ENCODE results near the gene CABLES2. TPM values are rescaled to one million over a fixed set of nuclear protein-coding genes. Genes with fewer than 3 reads are reported as not detected.

Gene CABLES2
- total RNA-seq, 2 experiments from 2014 or later = 14.8 to 22.5 TPM

DNA sequence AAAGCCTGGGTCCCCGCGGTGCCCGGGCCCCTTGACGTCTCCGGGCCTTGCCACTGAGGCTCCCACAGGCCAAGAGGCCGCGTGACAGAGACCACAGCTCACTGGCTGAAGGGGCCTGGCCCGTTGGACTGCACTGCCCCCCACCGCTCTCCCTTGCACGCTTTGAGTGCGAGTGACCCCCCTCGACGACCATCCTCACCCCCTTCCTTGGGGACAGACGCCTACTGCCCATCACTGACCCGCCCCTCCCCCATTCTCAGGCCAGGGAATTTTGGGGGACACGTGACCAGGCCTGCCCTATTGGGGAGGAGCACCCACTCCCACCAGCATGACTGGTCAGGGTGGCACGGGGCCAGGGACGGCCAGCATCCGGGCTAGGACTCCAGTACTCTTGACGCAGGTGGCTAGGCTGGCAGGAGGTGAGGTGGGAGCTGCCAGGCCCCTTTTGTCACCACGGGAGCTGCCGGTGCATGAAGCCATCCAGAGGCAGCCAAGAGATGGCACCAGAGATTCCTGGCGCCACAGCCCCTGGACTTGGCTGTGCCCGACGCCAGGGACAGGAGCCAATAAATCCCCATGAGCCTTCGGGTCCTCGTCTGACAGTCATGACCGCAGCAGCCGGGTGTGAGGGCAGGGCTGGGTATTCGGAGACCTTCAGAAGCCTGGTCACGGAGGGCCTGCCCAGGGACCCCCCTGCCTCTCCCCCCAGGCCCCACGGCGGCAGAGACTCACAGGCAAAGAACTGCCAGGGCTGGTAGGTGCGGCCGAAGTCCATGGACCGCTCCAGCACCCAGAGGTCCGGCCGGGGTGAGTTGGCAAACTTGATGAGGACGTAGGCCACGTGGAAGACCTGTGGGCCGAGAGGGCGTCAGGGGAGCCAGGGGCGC is 54.4 kb downstream of the CABLES2 start:
- Histone ChIP-seq H3K4me1 (ENCODE audit: insufficient read depth, low read length, poor library complexity, severe bottlenecking) (peaks cover 22% of the 10 kb centered on the region), H3K4me3 (ENCODE audit: low read depth, low read length, poor library complexity, severe bottlenecking) (no peak overlapping the region), H3K9me2 (ENCODE audit: insufficient read depth, low read length) (no peaks in the 10 kb centered on the region), H3K79me2 (ENCODE audit: insufficient read depth, low read depth, low read length) (no peaks in the 10 kb centered on the region), H2AFZ (ENCODE audit: low read length) (no peak overlapping the region), H4K20me1 (ENCODE audit: insufficient read depth, low read length) (no peaks in the 10 kb centered on the region), H3K4me2 (ENCODE audit: low read length) (no peak overlapping the region), H3K36me3 (ENCODE audit: insufficient read depth, low read length) (peaks cover 19% of the 10 kb centered on the region), H3K27ac (ENCODE audit: low read depth, low read length, poor library complexity, severe bottlenecking) (no peak overlapping the region), H3K9me3 (ENCODE audit: low read length) (no peaks in the 10 kb centered on the region)
- ChIA-PET POLR2A (no interaction called here), CTCF (ENCODE audit: unreplicated experiment) (no interaction called here)
- BruUV-seq (replicated peaks) = no TSS peak
- no peak for DNase-seq (ENCODE audit: low spot score)
- TF ChIP-seq EZH2phosphoT487 (IDR thresholded peaks at IDR 0.05; ENCODE audit: borderline replicate concordance, low read depth, low read length) = no peak
- TF ChIP-seq, protein P1, sequence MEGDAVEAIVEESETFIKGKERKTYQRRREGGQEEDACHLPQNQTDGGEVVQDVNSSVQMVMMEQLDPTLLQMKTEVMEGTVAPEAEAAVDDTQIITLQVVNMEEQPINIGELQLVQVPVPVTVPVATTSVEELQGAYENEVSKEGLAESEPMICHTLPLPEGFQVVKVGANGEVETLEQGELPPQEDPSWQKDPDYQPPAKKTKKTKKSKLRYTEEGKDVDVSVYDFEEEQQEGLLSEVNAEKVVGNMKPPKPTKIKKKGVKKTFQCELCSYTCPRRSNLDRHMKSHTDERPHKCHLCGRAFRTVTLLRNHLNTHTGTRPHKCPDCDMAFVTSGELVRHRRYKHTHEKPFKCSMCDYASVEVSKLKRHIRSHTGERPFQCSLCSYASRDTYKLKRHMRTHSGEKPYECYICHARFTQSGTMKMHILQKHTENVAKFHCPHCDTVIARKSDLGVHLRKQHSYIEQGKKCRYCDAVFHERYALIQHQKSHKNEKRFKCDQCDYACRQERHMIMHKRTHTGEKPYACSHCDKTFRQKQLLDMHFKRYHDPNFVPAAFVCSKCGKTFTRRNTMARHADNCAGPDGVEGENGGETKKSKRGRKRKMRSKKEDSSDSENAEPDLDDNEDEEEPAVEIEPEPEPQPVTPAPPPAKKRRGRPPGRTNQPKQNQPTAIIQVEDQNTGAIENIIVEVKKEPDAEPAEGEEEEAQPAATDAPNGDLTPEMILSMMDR (conservative IDR thresholded peaks at IDR 0.05; ENCODE audit: low read length) = no peak
- intact Hi-C loops (cut with micrococcal nuclease; ENCODE audit: unreplicated experiment) = no loop called here

DNA sequence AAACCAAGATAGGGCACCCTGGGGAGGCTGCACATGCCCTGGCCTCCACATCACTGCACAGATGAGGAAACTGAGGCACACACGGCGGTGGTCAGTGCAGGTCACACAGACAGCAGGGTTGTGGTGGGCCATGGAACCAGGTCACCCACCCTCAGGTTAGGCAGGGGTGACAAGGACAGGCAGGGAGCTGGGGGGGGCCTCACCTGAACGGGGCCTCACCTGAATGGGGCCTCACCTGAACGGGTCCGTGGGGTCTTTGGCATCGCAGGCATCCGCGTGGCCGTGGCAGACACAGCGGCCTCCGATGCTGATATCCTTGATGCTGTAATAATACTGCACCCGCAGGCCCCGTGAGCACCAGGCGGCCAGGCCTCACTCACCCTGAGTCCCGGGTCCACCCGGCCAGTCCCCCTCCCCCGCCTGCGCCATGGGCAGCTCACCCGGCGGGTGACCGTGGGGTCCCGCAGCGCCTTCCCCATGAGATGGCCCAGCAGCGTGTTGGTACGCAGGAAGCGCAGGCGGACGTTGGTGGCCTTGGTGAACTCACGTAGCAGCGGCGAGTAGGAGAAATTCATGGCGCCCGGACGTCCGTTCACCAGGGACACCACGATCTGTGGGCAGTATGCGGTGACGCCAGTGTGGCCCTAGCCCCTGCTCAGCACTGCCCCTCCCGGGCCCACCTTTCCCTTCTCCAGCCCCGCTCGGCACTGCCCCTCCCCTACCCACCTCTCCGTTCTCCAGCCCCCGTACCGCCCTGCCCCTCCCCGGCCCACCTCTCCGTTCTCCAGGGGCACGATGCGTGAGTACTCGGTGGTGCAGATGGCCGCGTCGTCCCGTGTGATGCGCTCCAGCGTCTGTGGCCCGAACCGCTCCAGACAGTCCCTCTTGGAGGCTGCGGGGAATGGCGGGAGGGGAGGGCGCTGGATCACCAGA is 55.4 kb downstream of the CABLES2 start:
- no peaks in the 10 kb centered on the region for H3K9me3 ChIP-seq (ENCODE audit: low read length)
- POLR2A ChIA-PET = no interaction called here
- no peak overlapping the region for H2AFZ ChIP-seq (ENCODE audit: low read length)
- H4K20me1 ChIP-seq (ENCODE audit: insufficient read depth, low read length) = no peaks in the 10 kb centered on the region
- BruUV-seq (replicated peaks) = no TSS peak
- peaks cover 19% of the 10 kb centered on the region for H3K36me3 ChIP-seq (ENCODE audit: insufficient read depth, low read length)
- H3K9me2 ChIP-seq (ENCODE audit: insufficient read depth, low read length) = no peaks in the 10 kb centered on the region
- H3K79me2 ChIP-seq (ENCODE audit: insufficient read depth, low read depth, low read length) = no peaks in the 10 kb centered on the region
- intact Hi-C loops (cut with micrococcal nuclease; ENCODE audit: unreplicated experiment) = no loop called here
- TF ChIP-seq EZH2phosphoT487 (IDR thresholded peaks at IDR 0.05; ENCODE audit: borderline replicate concordance, low read depth, low read length) = no peak
- TF ChIP-seq, protein P1 (conservative IDR thresholded peaks at IDR 0.05; ENCODE audit: low read length) = no peak
- H3K27ac ChIP-seq (ENCODE audit: low read depth, low read length, poor library complexity, severe bottlenecking) = no peak overlapping the region
- CTCF ChIA-PET (ENCODE audit: unreplicated experiment) = no interaction called here
- no peak for DNase-seq (ENCODE audit: low spot score)
- H3K4me3 ChIP-seq (ENCODE audit: low read depth, low read length, poor library complexity, severe bottlenecking) = no peak overlapping the region
- H3K4me2 ChIP-seq (ENCODE audit: low read length) = no peak overlapping the region
- H3K4me1 ChIP-seq (ENCODE audit: insufficient read depth, low read length, poor library complexity, severe bottlenecking) = peaks cover 17% of the 10 kb centered on the region

Measured in OCI-LY7 (cell line).